ENCODE data around the gene NECAB2. TPM values are rescaled to one million over a fixed set of nuclear protein-coding genes. Genes with fewer than 3 reads are reported as not detected.

NECAB2 gene
- total RNA-seq, 4 donors from 2014 or later = not detected

DNA sequence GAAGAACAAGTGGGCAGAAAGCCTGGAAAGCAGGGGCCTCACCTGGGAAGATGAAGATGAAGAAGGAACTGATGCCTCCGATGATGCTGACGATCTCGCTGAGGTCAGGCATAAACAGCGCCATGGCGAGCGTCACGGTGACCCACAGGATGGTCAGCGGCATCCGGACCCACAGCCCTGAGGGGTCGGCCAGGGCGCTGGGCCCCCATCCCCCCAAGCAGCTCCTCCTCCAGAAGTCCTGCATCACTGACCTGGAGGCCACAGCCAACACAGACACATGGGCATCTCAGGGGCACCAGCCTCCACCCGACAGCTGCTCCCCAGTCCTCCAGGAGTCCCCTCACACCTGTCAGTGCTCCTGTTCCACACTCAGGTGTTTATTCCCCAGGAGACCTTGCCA, 48.4 kb downstream of the NECAB2 start:
- Histone ChIP-seq H3K27me3 (no peaks in the 10 kb centered on the region), H3K4me1 (no peaks in the 10 kb centered on the region), H3K4me3 (no peak overlapping the region), H3K27ac (no peak overlapping the region), H3K36me3 (no peaks in the 10 kb centered on the region), H3K9me3 (no peaks in the 10 kb centered on the region)
- intact Hi-C loops (cut with DNase I; ENCODE audit: low total_unique reads) (no loop called here), in situ Hi-C loops (cut with MboI; ENCODE audit: low sequenced_read_pairs in 4 of 4) (no loop called here)
- TF ChIP-seq, protein P1, sequence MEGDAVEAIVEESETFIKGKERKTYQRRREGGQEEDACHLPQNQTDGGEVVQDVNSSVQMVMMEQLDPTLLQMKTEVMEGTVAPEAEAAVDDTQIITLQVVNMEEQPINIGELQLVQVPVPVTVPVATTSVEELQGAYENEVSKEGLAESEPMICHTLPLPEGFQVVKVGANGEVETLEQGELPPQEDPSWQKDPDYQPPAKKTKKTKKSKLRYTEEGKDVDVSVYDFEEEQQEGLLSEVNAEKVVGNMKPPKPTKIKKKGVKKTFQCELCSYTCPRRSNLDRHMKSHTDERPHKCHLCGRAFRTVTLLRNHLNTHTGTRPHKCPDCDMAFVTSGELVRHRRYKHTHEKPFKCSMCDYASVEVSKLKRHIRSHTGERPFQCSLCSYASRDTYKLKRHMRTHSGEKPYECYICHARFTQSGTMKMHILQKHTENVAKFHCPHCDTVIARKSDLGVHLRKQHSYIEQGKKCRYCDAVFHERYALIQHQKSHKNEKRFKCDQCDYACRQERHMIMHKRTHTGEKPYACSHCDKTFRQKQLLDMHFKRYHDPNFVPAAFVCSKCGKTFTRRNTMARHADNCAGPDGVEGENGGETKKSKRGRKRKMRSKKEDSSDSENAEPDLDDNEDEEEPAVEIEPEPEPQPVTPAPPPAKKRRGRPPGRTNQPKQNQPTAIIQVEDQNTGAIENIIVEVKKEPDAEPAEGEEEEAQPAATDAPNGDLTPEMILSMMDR (IDR thresholded peaks at IDR 0.05 in 4 of 5, conservative IDR thresholded peaks at IDR 0.05 in 1 of 5) = no peak
- no peak for TF ChIP-seq POLR2A (IDR thresholded peaks at IDR 0.05)
- DNase-seq (no peak), ATAC-seq (no peak)

DNA sequence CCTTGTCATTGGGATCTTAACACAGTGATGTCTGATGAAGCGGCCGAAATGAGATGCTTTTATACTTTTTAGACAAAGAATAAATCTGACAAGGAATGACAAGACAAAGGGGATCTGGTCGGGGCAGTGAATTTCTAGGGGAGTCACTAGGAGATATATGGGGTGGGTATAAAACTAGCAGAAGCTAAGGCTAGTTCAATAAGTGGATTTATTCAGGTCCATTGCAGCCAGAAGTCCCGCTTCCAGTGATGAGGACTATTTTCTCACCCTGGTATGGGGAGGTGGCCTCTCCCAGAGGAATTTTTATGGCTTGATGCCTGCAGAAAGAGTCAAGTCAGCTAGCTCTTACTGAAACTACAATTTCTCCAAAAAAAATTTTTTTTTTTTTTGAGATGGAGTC, 50.7 kb downstream of the NECAB2 start:
- H3K27ac ChIP-seq = no peak overlapping the region
- no peaks in the 10 kb centered on the region for H3K4me1 ChIP-seq
- intact Hi-C loops (cut with DNase I; ENCODE audit: low total_unique reads) (no loop called here), in situ Hi-C loops (cut with MboI; ENCODE audit: low sequenced_read_pairs in 4 of 4) (no loop called here)
- no peak for DNase-seq
- TF ChIP-seq, protein P1 (IDR thresholded peaks at IDR 0.05 in 4 of 5, conservative IDR thresholded peaks at IDR 0.05 in 1 of 5) = no peak
- TF ChIP-seq POLR2A (IDR thresholded peaks at IDR 0.05) = no peak
- no peak overlapping the region for H3K4me3 ChIP-seq
- H3K27me3 ChIP-seq = no peaks in the 10 kb centered on the region
- no peaks in the 10 kb centered on the region for H3K9me3 ChIP-seq
- no peak for ATAC-seq
- H3K36me3 ChIP-seq = no peaks in the 10 kb centered on the region

DNA sequence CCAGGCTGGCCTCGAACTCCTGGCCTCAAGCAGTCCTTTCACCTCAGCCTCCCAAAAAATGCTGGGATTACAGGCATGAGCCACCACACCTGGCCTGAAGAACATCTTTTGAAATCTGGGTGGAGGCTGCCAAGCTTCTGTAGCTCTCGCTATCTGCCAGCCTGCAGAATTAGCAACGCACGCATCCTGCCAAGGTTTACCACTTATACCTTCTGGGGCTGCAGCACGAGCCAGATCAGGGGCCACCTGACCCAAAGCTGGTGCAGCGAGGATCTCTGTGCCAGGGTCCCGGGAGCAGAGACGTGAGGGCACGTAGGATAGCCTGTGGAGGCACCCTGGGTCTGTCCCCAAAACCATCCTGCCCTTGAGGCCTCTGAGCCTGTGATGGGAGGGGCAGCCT, 52.3 kb downstream of the NECAB2 start:
- Histone ChIP-seq H3K4me3 (no peak overlapping the region), H3K27ac (no peak overlapping the region), H3K4me1 (no peaks in the 10 kb centered on the region), H3K9me3 (no peaks in the 10 kb centered on the region), H3K36me3 (no peaks in the 10 kb centered on the region), H3K27me3 (no peaks in the 10 kb centered on the region)
- intact Hi-C loops (cut with DNase I; ENCODE audit: low total_unique reads) = no loop called here
- ATAC-seq (no peak), DNase-seq (no peak)
- TF ChIP-seq, protein P1 (IDR thresholded peaks at IDR 0.05 in 4 of 5, conservative IDR thresholded peaks at IDR 0.05 in 1 of 5) = no peak
- no peak for TF ChIP-seq POLR2A (IDR thresholded peaks at IDR 0.05)
- in situ Hi-C loops (cut with MboI; ENCODE audit: low sequenced_read_pairs in 4 of 4) = no loop called here

DNA sequence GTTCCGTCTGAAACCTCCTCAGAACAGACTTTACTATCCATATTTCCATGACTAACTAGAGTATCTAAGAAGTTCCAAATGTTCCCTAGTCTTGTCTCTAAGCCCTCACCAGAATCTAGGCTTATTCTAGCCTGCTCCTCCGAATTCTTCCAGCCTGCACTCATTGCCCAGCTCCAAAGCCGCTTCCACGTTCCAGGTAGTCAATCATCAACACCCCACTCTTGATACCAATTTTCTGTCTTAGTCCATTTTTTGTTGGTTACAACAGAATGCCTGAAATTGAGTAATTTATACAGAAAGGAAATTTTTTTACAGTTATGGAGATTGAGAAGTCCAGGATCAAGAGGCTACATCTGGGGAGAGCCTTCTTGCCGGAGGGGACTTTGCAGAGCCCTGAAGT, 53.4 kb downstream of the NECAB2 start:
- H3K36me3 ChIP-seq = no peaks in the 10 kb centered on the region
- TF ChIP-seq, protein P1 (IDR thresholded peaks at IDR 0.05 in 4 of 5, conservative IDR thresholded peaks at IDR 0.05 in 1 of 5) = no peak
- TF ChIP-seq POLR2A (IDR thresholded peaks at IDR 0.05) = no peak
- H3K9me3 ChIP-seq = no peaks in the 10 kb centered on the region
- H3K27ac ChIP-seq = no peak overlapping the region
- intact Hi-C loops (cut with DNase I; ENCODE audit: low total_unique reads) (no loop called here), in situ Hi-C loops (cut with MboI; ENCODE audit: low sequenced_read_pairs in 4 of 4) (no loop called here)
- H3K27me3 ChIP-seq = no peaks in the 10 kb centered on the region
- no peak overlapping the region for H3K4me3 ChIP-seq
- DNase-seq (no peak), ATAC-seq (no peak)
- no peaks in the 10 kb centered on the region for H3K4me1 ChIP-seq

DNA sequence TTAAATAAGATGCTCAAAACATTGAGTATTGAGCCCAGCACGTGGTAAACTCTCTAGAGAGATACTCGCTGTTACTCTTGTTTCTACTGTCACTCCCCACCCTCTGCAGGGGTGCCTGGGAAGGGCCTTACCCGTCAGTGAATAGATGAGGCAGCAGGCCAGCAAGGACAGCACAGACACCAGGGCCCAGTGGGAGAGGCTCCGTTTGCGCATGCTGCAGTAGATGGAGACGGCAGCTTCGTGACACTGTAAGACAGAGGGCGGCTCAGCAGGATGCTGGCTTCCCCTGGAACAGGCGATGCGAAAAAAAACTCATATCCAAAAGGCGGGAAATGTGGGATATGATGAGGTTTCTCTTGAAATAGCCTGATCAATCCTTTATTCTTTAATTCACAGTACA, 54.6 kb downstream of the NECAB2 start:
- H3K9me3 ChIP-seq = no peaks in the 10 kb centered on the region
- DNase-seq (no peak), ATAC-seq (no peak)
- no peaks in the 10 kb centered on the region for H3K36me3 ChIP-seq
- no peak overlapping the region for H3K4me3 ChIP-seq
- intact Hi-C loops (cut with DNase I; ENCODE audit: low total_unique reads) (no loop called here), in situ Hi-C loops (cut with MboI; ENCODE audit: low sequenced_read_pairs in 4 of 4) (no loop called here)
- H3K27me3 ChIP-seq = no peaks in the 10 kb centered on the region
- H3K27ac ChIP-seq = no peak overlapping the region
- TF ChIP-seq, protein P1 (IDR thresholded peaks at IDR 0.05 in 4 of 5, conservative IDR thresholded peaks at IDR 0.05 in 1 of 5) = no peak
- TF ChIP-seq POLR2A (IDR thresholded peaks at IDR 0.05) = no peak
- H3K4me1 ChIP-seq = no peaks in the 10 kb centered on the region
